Measurements from ENCODE around the gene STARD10. TPM values are rescaled to one million over a fixed set of nuclear protein-coding genes. Genes with fewer than 3 reads are reported as not detected.

The STARD10 gene
- total and polyA plus RNA-seq, 2 of the 8 experiments (the other 6 are each of a cell fraction or from before 2014, with no cell fraction given): 23.7 to 35.7 TPM

DNA sequence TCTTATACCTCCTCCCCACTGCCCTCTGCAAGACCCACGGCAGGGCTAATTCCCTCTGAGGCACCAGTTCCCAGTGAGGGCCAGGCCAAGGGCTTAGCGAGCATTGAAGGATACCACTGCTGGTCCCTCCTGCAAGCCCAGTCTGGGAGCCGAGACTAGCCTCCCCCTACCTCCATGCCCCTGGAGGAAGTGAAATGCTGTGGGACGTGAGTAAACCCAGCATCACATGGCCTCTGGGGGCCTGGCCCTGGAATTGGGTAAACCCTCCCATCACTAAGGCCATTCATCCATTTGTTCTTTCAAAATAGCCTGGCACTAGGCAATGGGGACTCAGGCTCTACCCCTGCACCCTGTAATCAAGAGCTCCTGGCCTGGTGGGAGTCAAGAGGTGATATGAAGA is 66.3 kb downstream of the STARD10 start:
- Histone ChIP-seq H2BK20ac (ENCODE audit: low read length) (no peak overlapping the region), H3K79me1 (ENCODE audit: low read depth, low read length) (peaks cover 9% of the 10 kb centered on the region; the same call in 1 of the 2 replicates), H3K23ac (ENCODE audit: insufficient read length) (no peak overlapping the region), H4K20me1 (replicated peaks in 1 of 2; ENCODE audit: control insufficient read depth in 1 of 2, insufficient read depth in 2 of 2, low read length in 2 of 2) (peaks cover 8 to 11% of the 10 kb centered on the region in 2 experiments), H3K4ac (replicated peaks; ENCODE audit: insufficient read length, low read depth, low read length) (no peak overlapping the region), H3K36me3 (ENCODE audit: control insufficient read depth in 2 of 4, insufficient read depth in 4 of 4, low read length in 3 of 4) (peaks cover 0 to 9% (median 1%) of the 10 kb centered on the region in 4 experiments; a peak in 5 of 8 replicates), H2BK120ac (replicated peaks; ENCODE audit: low read depth, low read length) (no peak overlapping the region), H4K91ac (replicated peaks; ENCODE audit: insufficient read length, low read length) (no peak overlapping the region), H3K9ac (replicated peaks in 1 of 4; ENCODE audit: extremely low read depth in 1 of 4, low read depth in 3 of 4, low read length in 3 of 4) (no peak overlapping the region), H4K5ac (ENCODE audit: insufficient read length, low read depth, low read length) (no peak overlapping the region), H2BK12ac (ENCODE audit: low read depth, low read length) (no peak overlapping the region), H2BK5ac (ENCODE audit: low read depth, low read length) (peak overlapping the region; percentile 13; the same call in 1 of the 2 replicates), H3K56ac (replicated peaks; ENCODE audit: insufficient read length, low read depth, low read length) (no peak overlapping the region), H3K4me3 (ENCODE audit: extremely low read depth in 1 of 4, insufficient read depth in 2 of 4, low read depth in 3 of 4, low read length in 4 of 4) (no peak overlapping the region), H3K9me3 (ENCODE audit: insufficient read depth in 2 of 2, low read depth in 1 of 2, low read length in 1 of 2) (no peaks in the 10 kb centered on the region; a peak in 1 of 4 replicates), H3K18ac (ENCODE audit: extremely low read depth, low read length) (no peak overlapping the region), H2BK15ac (ENCODE audit: low read length) (0 out of 2 replicates have a peak overlapping the region, but pooled peaks have one; percentile 3), H3K4me1 (replicated peaks in 1 of 4; ENCODE audit: control insufficient read depth in 3 of 4, insufficient read depth in 4 of 4, low read length in 3 of 4) (peaks cover 0 to 3% (median under 1%) of the 10 kb centered on the region in 4 experiments; a peak in 3 of 7 replicates), H2AFZ (ENCODE audit: low read length) (no peak overlapping the region), H3K4me2 (ENCODE audit: insufficient read depth in 1 of 2, low read depth in 2 of 2, low read length in 2 of 2) (no peak overlapping the region), H3K23me2 (ENCODE audit: low read depth, low read length) (no peaks in the 10 kb centered on the region), H2AK5ac (ENCODE audit: low read depth, low read length) (no peak overlapping the region), H3K14ac (ENCODE audit: insufficient read length) (no peak overlapping the region), H4K8ac (ENCODE audit: extremely low read depth, insufficient read depth, low read length) (no peak overlapping the region), H3K27ac (ENCODE audit: low read depth, low read length) (no peak overlapping the region), H3K27me3 (replicated peaks in 1 of 4; ENCODE audit: control insufficient read depth in 3 of 4, extremely low read depth in 1 of 4, insufficient read depth in 3 of 4, low read length in 3 of 4) (no peaks in the 10 kb centered on the region), H3K79me2 (ENCODE audit: control insufficient read depth in 1 of 2, insufficient read depth in 2 of 2, low read length in 2 of 2) (peaks cover 0 to 23% of the 10 kb centered on the region in 2 experiments; a peak in 2 of 4 replicates)
- no peak for FAIRE-seq
- ChIA-PET POLR2A (ENCODE audit: partially characterized antibody) (interaction anchor here (1.8 kb wide), 1 partner anchor 11 kb away, joined by 7 read pairs; no protein-coding TSS in a partner anchor), CTCF (ENCODE audit: partially characterized antibody) (interaction anchor here (0.9 to 7.5 kb wide), 14 partner anchors 10 to 113 kb away, joined by 3 to 105 read pairs (median 4); partner anchors contain the start of genes ATG16L2 and STARD10)
- no peak for DNase-seq (ENCODE audit: low read depth in 1 of 2, low spot score in 2 of 2)
- 90% methylated on average over 4 of the region's 4 CpGs; no CpG with 5 or more reads in 1 of the 2 experiments for WGBS, 2 experiments (ENCODE audit: extremely low coverage in 1 of 2, insufficient coverage in 1 of 2, insufficient read length in 1 of 2, insufficient replicate concordance in 2 of 2, low coverage in 1 of 2, low lambda C conversion rate in 2 of 2, missing lambda C conversion rate in 1 of 2)
- TF ChIP-seq SAP30 (IDR thresholded peaks at IDR 0.05; ENCODE audit: insufficient read depth, insufficient replicate concordance, low read length): no peak
- TF ChIP-seq SUZ12 (IDR thresholded peaks at IDR 0.05; ENCODE audit: low read length): no peak
- TF ChIP-seq SP4 (IDR thresholded peaks at IDR 0.05; ENCODE audit: low read length): no peak
- TF ChIP-seq RXRA (IDR thresholded peaks at IDR 0.05; ENCODE audit: insufficient read depth, low read depth, low read length): no peak
- TF ChIP-seq, protein P1, sequence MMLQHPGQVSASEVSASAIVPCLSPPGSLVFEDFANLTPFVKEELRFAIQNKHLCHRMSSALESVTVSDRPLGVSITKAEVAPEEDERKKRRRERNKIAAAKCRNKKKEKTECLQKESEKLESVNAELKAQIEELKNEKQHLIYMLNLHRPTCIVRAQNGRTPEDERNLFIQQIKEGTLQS (IDR thresholded peaks at IDR 0.05; ENCODE audit: insufficient read depth, low read depth, low read length): no peak
- TF ChIP-seq RNF2 (IDR thresholded peaks at IDR 0.05; ENCODE audit: borderline replicate concordance, low read depth, low read length, missing control alignments, poor library complexity, severe bottlenecking): no peak
- no peak for TF ChIP-seq SP2 (IDR thresholded peaks at IDR 0.05; ENCODE audit: low read length)
- no peak for TF ChIP-seq CEBPB (IDR thresholded peaks at IDR 0.05; ENCODE audit: low read depth, low read length)
- no peak for TF ChIP-seq KDM1A (IDR thresholded peaks at IDR 0.05; ENCODE audit: borderline replicate concordance, low read length)
- TF ChIP-seq EZH2 (IDR thresholded peaks at IDR 0.05; ENCODE audit: low read depth, low read length, severe bottlenecking): no peak
- no peak for TF ChIP-seq PHF8 (conservative IDR thresholded peaks at IDR 0.05; ENCODE audit: low read depth, low read length)
- TF ChIP-seq POLR2A (IDR thresholded peaks at IDR 0.05; ENCODE audit: control extremely low read depth in 1 of 2, low read depth in 2 of 2, low read length in 2 of 2): no peak
- no peak for TF ChIP-seq CBX5 (IDR thresholded peaks at IDR 0.05; ENCODE audit: low read depth, low read length)

All from H1 (cell line).